ENCODE measurements around the gene ZNG1F. TPM values are rescaled to one million over a fixed set of nuclear protein-coding genes. Genes with fewer than 3 reads are reported as not detected.
"Not testable (repeated sequence)": the region's sequence is repeated elsewhere in the genome, so short reads cannot be mapped to it uniquely, and the experiment has no call there.

The ZNG1F gene
- total RNA-seq, 1 donor from 2014 or later, result 9.5 TPM

DNA sequence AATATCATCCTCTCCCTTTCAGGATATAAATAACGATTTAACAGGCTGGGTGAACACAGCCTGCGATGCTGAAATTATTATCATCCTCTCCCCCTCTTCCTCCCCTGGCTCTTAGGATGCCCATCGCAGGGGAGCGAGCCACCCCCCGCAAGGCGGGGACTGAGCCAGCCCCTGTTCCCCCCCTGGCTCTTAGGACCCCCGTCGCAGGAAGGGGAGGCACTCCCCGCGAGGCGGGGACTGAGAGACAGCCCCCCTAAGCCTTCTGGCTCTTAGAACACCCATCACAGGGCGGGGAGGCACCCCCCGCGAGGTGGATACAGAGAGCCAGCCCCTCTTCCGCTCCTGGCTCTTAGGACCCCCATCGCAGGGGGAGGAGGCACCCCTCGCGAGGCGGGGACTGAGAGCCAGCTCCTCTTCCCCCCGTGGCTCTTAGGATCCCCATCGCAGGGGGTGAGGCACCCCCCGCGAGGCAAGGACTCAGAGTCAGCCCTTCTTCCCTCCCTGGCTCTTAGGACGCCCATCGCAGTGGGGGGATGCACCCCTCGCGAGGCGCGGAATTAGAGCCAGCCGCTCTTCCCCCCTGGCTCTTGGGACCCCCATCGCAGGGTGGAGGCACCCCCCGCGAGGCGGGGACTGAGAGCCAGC lies 82.5 kb downstream of the ZNG1F start:
- H3K9me3 Mint-ChIP-seq (ENCODE audit: unreplicated experiment); H3K4me3 ChIP-seq (ENCODE audit: insufficient read depth, low read depth, low read length); H3K36me3 Mint-ChIP-seq (ENCODE audit: low read depth, unreplicated experiment); FAIRE-seq; H3K27me3 Mint-ChIP-seq (ENCODE audit: low read depth, unreplicated experiment); H3K27ac ChIP-seq (ENCODE audit: low read depth, low read length); H3K27me3 ChIP-seq (ENCODE audit: insufficient read depth, low read length); H3K4me2 ChIP-seq (ENCODE audit: low read length); H3K4me1 ChIP-seq (ENCODE audit: insufficient read depth, low read length); DNase-seq (ENCODE audit: low read depth); H3K4me1 Mint-ChIP-seq (ENCODE audit: low read depth, unreplicated experiment); H4K20me1 ChIP-seq (ENCODE audit: insufficient read depth, low read length); H3K9ac ChIP-seq (ENCODE audit: low read length); H3K9me3 ChIP-seq (ENCODE audit: insufficient read depth, low read depth, low read length); H3K27ac Mint-ChIP-seq (ENCODE audit: unreplicated experiment); H3K36me3 ChIP-seq (ENCODE audit: insufficient read depth, low read length); H3K79me2 ChIP-seq (ENCODE audit: insufficient read depth, low read length); H3K4me3 Mint-ChIP-seq (ENCODE audit: unreplicated experiment); H2AFZ ChIP-seq (ENCODE audit: low read depth, low read length): not testable (repeated sequence)

DNA sequence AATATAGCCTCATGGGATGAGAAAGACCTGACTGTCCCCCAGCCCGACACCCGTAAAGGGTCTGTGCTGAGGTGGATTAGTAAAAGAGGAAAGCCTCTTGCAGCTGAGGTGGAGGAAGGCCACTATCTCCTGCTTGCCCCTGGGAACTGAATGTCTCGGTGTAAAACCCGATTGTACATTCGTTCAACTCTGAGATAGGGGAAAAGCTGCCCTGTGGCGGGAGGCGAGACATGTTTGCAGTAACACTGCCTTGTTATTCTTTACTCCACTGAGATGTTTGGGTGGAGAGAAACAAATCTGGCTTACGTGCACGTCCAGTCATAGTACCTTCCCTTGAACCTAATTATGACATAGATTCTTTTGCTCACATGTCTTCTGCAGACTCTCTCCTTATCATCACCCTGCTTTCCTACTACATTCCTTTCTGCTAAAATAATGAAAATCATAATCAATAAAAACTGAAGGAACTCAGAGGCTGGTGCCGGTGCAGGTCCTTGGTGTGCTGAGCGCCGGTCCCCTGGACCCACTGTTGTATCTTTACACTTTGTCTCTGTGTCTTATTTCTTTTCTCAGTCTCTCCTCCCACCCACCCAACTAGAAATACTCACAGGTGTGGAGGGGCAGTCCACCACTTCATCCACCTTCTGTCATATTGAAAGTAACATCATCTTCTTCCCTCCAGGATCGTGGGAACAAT lies 83.4 kb downstream of the ZNG1F start:
- H2AFZ ChIP-seq (ENCODE audit: low read depth, low read length); H3K9me3 ChIP-seq (ENCODE audit: insufficient read depth, low read depth, low read length); H3K9ac ChIP-seq (ENCODE audit: low read length); H3K4me3 ChIP-seq (ENCODE audit: insufficient read depth, low read depth, low read length); H3K27ac ChIP-seq (ENCODE audit: low read depth, low read length); H3K27ac Mint-ChIP-seq (ENCODE audit: unreplicated experiment); H3K4me1 ChIP-seq (ENCODE audit: insufficient read depth, low read length); H4K20me1 ChIP-seq (ENCODE audit: insufficient read depth, low read length); DNase-seq (ENCODE audit: low read depth); H3K4me3 Mint-ChIP-seq (ENCODE audit: unreplicated experiment); H3K27me3 ChIP-seq (ENCODE audit: insufficient read depth, low read length); H3K4me1 Mint-ChIP-seq (ENCODE audit: low read depth, unreplicated experiment); H3K79me2 ChIP-seq (ENCODE audit: insufficient read depth, low read length); H3K36me3 ChIP-seq (ENCODE audit: insufficient read depth, low read length); FAIRE-seq; H3K4me2 ChIP-seq (ENCODE audit: low read length); H3K36me3 Mint-ChIP-seq (ENCODE audit: low read depth, unreplicated experiment); H3K9me3 Mint-ChIP-seq (ENCODE audit: unreplicated experiment): not testable (repeated sequence)
- peaks cover 10% of the 10 kb centered on the region for H3K27me3 Mint-ChIP-seq (ENCODE audit: low read depth, unreplicated experiment)

DNA sequence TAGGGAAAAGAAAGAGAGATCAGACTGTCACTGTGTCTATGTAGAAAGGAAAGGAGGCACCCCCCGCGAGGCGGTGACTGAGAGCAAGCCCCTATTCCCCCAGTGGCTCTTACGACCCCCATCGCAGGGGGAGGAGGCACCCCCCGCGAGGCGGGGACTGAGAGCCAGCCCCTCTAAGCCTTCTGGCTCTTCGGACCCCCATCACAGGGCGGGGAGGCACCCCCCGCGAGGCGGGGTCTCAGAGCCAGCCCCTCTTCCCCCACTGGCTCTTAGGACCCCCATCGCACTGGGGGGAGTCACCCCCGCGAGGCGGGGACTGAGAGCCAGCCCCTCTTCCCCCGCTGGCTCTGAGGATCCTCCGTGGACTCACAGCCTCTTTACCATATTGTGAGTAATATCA lies 84.6 kb downstream of the ZNG1F start:
- not testable (repeated sequence) for H3K27me3 ChIP-seq (ENCODE audit: insufficient read depth, low read length); H2AFZ ChIP-seq (ENCODE audit: low read depth, low read length); H3K36me3 Mint-ChIP-seq (ENCODE audit: low read depth, unreplicated experiment); H3K27ac ChIP-seq (ENCODE audit: low read depth, low read length); H3K27ac Mint-ChIP-seq (ENCODE audit: unreplicated experiment); H3K9me3 ChIP-seq (ENCODE audit: insufficient read depth, low read depth, low read length); H3K79me2 ChIP-seq (ENCODE audit: insufficient read depth, low read length); H3K4me3 ChIP-seq (ENCODE audit: insufficient read depth, low read depth, low read length); DNase-seq (ENCODE audit: low read depth); H3K4me1 ChIP-seq (ENCODE audit: insufficient read depth, low read length); FAIRE-seq; H3K4me3 Mint-ChIP-seq (ENCODE audit: unreplicated experiment); H3K4me1 Mint-ChIP-seq (ENCODE audit: low read depth, unreplicated experiment); H4K20me1 ChIP-seq (ENCODE audit: insufficient read depth, low read length); H3K9me3 Mint-ChIP-seq (ENCODE audit: unreplicated experiment); H3K9ac ChIP-seq (ENCODE audit: low read length); H3K4me2 ChIP-seq (ENCODE audit: low read length); H3K36me3 ChIP-seq (ENCODE audit: insufficient read depth, low read length)
- H3K27me3 Mint-ChIP-seq (ENCODE audit: low read depth, unreplicated experiment), result peaks cover 13% of the 10 kb centered on the region

DNA sequence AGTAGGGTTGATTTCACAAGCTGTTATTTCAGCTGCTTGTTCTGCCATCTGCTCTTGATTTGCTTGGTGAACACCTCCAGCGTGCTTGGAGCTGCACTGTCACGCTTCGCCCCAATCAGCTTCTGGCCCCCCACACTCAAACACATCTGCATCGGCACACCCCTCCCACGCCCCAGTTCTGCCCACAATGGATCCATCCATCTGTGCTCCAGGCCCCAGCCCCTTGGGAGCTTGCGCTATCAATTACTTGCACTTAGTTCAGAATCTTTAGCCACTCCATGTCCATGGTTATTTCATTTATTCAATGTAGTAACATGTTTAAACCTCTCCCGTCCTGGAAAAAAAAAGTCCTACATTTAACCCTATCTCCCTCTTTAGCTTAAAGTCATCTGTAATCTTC lies 88.6 kb downstream of the ZNG1F start:
- H3K4me3 ChIP-seq (ENCODE audit: insufficient read depth, low read depth, low read length); H3K27ac Mint-ChIP-seq (ENCODE audit: unreplicated experiment); H3K9me3 ChIP-seq (ENCODE audit: insufficient read depth, low read depth, low read length); H2AFZ ChIP-seq (ENCODE audit: low read depth, low read length); H3K4me2 ChIP-seq (ENCODE audit: low read length); H3K9me3 Mint-ChIP-seq (ENCODE audit: unreplicated experiment); FAIRE-seq; H3K4me1 ChIP-seq (ENCODE audit: insufficient read depth, low read length); H3K27ac ChIP-seq (ENCODE audit: low read depth, low read length); H3K4me3 Mint-ChIP-seq (ENCODE audit: unreplicated experiment); H4K20me1 ChIP-seq (ENCODE audit: insufficient read depth, low read length); H3K27me3 ChIP-seq (ENCODE audit: insufficient read depth, low read length); H3K36me3 ChIP-seq (ENCODE audit: insufficient read depth, low read length); H3K4me1 Mint-ChIP-seq (ENCODE audit: low read depth, unreplicated experiment); H3K9ac ChIP-seq (ENCODE audit: low read length); H3K36me3 Mint-ChIP-seq (ENCODE audit: low read depth, unreplicated experiment); DNase-seq (ENCODE audit: low read depth); H3K79me2 ChIP-seq (ENCODE audit: insufficient read depth, low read length): not testable (repeated sequence)
- H3K27me3 Mint-ChIP-seq (ENCODE audit: low read depth, unreplicated experiment), result peaks cover 19% of the 10 kb centered on the region

DNA sequence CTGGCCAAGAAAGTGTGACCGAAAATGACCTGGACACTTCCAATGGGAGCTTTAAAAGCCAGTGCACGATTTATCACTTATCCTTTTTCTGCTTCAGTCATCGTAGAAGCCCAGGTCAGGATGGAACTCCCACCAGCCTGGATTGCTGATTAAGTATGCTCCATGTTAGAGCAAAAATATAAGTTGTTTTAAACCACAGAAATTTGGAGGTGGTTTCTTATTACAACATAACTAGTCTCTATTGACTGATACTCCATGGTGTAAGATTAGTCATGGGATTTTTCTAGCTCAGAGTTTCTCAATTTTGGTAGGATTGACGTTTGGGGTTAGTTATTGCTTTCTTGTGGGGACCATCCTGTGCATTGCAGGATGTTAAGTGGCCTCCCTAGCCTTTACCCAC lies 90.4 kb downstream of the ZNG1F start:
- peaks cover 21% of the 10 kb centered on the region for H3K27me3 Mint-ChIP-seq (ENCODE audit: low read depth, unreplicated experiment)

DNA sequence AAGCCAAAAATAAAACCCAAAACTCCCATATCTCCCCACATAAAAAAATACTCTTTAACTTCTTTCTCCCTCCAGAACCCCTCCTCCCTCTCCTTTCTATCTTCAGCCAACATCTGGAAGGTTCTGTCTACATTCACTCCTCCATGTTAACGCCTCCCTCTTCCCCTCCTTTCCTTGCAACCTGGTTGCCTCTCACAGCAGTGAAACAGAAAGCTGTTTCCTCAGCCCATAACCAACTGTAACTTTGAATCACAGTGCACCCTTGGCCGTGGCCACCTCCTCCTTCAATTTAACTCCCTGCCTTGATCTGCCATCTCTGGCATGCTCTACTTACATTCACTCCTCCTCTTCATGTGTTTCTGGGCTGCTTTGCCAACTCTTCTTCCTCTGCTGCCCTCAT lies 94.1 kb downstream of the ZNG1F start:
- H2AFZ ChIP-seq (ENCODE audit: low read depth, low read length); H3K79me2 ChIP-seq (ENCODE audit: insufficient read depth, low read length); FAIRE-seq; H3K4me3 Mint-ChIP-seq (ENCODE audit: unreplicated experiment); H3K4me2 ChIP-seq (ENCODE audit: low read length); H3K9me3 ChIP-seq (ENCODE audit: insufficient read depth, low read depth, low read length); H3K9me3 Mint-ChIP-seq (ENCODE audit: unreplicated experiment); H3K27ac ChIP-seq (ENCODE audit: low read depth, low read length); H3K9ac ChIP-seq (ENCODE audit: low read length); DNase-seq (ENCODE audit: low read depth); H3K4me3 ChIP-seq (ENCODE audit: insufficient read depth, low read depth, low read length); H4K20me1 ChIP-seq (ENCODE audit: insufficient read depth, low read length); H3K4me1 ChIP-seq (ENCODE audit: insufficient read depth, low read length); H3K36me3 Mint-ChIP-seq (ENCODE audit: low read depth, unreplicated experiment); H3K27ac Mint-ChIP-seq (ENCODE audit: unreplicated experiment); H3K27me3 ChIP-seq (ENCODE audit: insufficient read depth, low read length); H3K36me3 ChIP-seq (ENCODE audit: insufficient read depth, low read length); H3K4me1 Mint-ChIP-seq (ENCODE audit: low read depth, unreplicated experiment): not testable (repeated sequence)
- peaks cover 11% of the 10 kb centered on the region for H3K27me3 Mint-ChIP-seq (ENCODE audit: low read depth, unreplicated experiment)

More for the DNA sequence above, 90.4 kb downstream of the ZNG1F start:
- H4K20me1 ChIP-seq (ENCODE audit: insufficient read depth, low read length); H3K9ac ChIP-seq (ENCODE audit: low read length); H3K36me3 ChIP-seq (ENCODE audit: insufficient read depth, low read length); FAIRE-seq; H3K4me1 ChIP-seq (ENCODE audit: insufficient read depth, low read length); H3K79me2 ChIP-seq (ENCODE audit: insufficient read depth, low read length); H3K9me3 ChIP-seq (ENCODE audit: insufficient read depth, low read depth, low read length); H3K36me3 Mint-ChIP-seq (ENCODE audit: low read depth, unreplicated experiment); H3K27me3 ChIP-seq (ENCODE audit: insufficient read depth, low read length); DNase-seq (ENCODE audit: low read depth); H3K4me3 ChIP-seq (ENCODE audit: insufficient read depth, low read depth, low read length); H3K27ac Mint-ChIP-seq (ENCODE audit: unreplicated experiment); H3K9me3 Mint-ChIP-seq (ENCODE audit: unreplicated experiment); H2AFZ ChIP-seq (ENCODE audit: low read depth, low read length); H3K4me3 Mint-ChIP-seq (ENCODE audit: unreplicated experiment); H3K4me2 ChIP-seq (ENCODE audit: low read length); H3K4me1 Mint-ChIP-seq (ENCODE audit: low read depth, unreplicated experiment); H3K27ac ChIP-seq (ENCODE audit: low read depth, low read length): not testable (repeated sequence)

All from astrocyte (in vitro differentiated cells and primary cell).